Heart left ventricle (tissue), 16 donors: ENCODE measurements around the gene MYLK2. TPM values are rescaled to one million over a fixed set of nuclear protein-coding genes. Genes with fewer than 3 reads are reported as not detected.

Experiments
- ATAC-seq, 4 donors: fragments of 200-7000 bp; cut with Tn5 transposase; one replicate each; pipeline ENCODE4 v1.9.1; 2020 to 2022; ENCODE audit warnings: moderate library complexity in 4 of 4, mild to moderate bottlenecking in 3 of 4, moderate number of reproducible peaks in 1 of 4
- DNase-seq, 5 donors: peaks; one replicate each; pipeline ENCODE4 v3.0.0-alpha.2; 2020
- H3K27ac ChIP-seq, 12 donors: fragments of 200-600 bp; sonication (generic) in 4 of 12; one replicate each; pipeline versions ENCODE4 v1.5.0 to v1.8.0; 2016 to 2022; ENCODE audit warnings: mild to moderate bottlenecking in 2 of 12
- H3K27me3 ChIP-seq, 9 donors: fragments of 200-600 bp; sonication (generic) in 2 of 9; one replicate each; pipeline versions ENCODE4 v1.5.1 to v1.8.0; 2016 to 2022; ENCODE audit warnings: mild to moderate bottlenecking in 3 of 9
- H3K36me3 ChIP-seq, 9 donors: fragments of 200-600 bp; sonication (generic) in 2 of 9; one replicate each; pipeline versions ENCODE4 v1.5.0 to v1.8.0; 2018 to 2022; ENCODE audit warnings: mild to moderate bottlenecking in 2 of 9
- H3K4me1 ChIP-seq, 12 donors: fragments of 200-600 bp; sonication (generic) in 4 of 12; one replicate each; pipeline versions ENCODE4 v1.5.0 to v1.8.0; 2016 to 2022; ENCODE audit warnings: mild to moderate bottlenecking in 3 of 12
- H3K4me3 ChIP-seq, 12 donors: fragments of 200-600 bp; sonication (generic) in 4 of 12; one replicate each; pipeline versions ENCODE4 v1.5.0 to v1.8.0; 2017 to 2022; ENCODE audit warnings: mild to moderate bottlenecking in 9 of 12, moderate library complexity in 4 of 12
- H3K9me3 ChIP-seq, 12 donors: fragments of 200-600 bp; sonication (generic) in 4 of 12; one replicate each; pipeline versions ENCODE4 v1.5.0 to v1.8.0; 2016 to 2022; ENCODE audit warnings: mild to moderate bottlenecking in 1 of 12
- CTCF ChIP-seq, 12 donors: fragments of 200-600 bp; sonication (generic) in 4 of 12; IDR thresholded peaks; one replicate each; pipeline versions ENCODE4 v1.5.0 to v1.8.0; 2018 to 2022; ENCODE audit warnings: antibody characterized with exemption in 12 of 12, mild to moderate bottlenecking in 5 of 12
- POLR2A ChIP-seq, 2 donors: fragments of 450-650 bp; IDR thresholded peaks; one replicate each; pipeline ENCODE4 v1.6.1; 2017; ENCODE audit warnings: antibody characterized with exemption in 2 of 2, mild to moderate bottlenecking in 2 of 2, moderate library complexity in 2 of 2
- WGBS, 4 donors: extraction: QIAGEN DNeasy Blood & Tissue Kit in 2 of 4; methylation state at CpG; one replicate each; pipeline versions ENCODE4 v1.1.5 to v1.1.7; 2013 to 2018; 5-methylcytosine and 5-hydroxymethylcytosine counted together
- intact Hi-C, 10 donors: fragments of 100-400 bp; cut with DNase I; formaldehyde crosslinking; loops; one replicate each; pipeline versions ENCODE4 v1.11.1 to v1.14.2; 2022
- polyA plus RNA-seq, 2 donors: library from polyadenylated mRNA; stranded (reverse); fragments of 200-250 nt; gene quantifications; one replicate each; pipeline ENCODE4 v1.2.3, GENCODE V29; 2013
- total RNA-seq, 9 donors: library from RNA; depleted of rRNA in 2 of 9; stranded (reverse); fragments of >200 nt in 2 of 9; fragmentation: NEBNext Ultra II Directional in 3 of 9; extraction: Animal tissue kit (Norgen Biotek cat#: 25700) in 3 of 9; gene quantifications; one replicate each; pipeline versions ENCODE4 v1.1.0 to v1.2.4, GENCODE V29; 2016 to 2023
- donor health status: ischemic (EF 13 %, LVEDD 7.1; RV severe dilation, severe dysfunction).
- donor health status: healthy with polysubstance abuse.
- donor health status: DM: no; HTN: yes; CAD: no.
- donor health status: DM: no; HTN: no; CAD: no.
- donor health status: ischemic (EF 25% LVEDD 6.9; RV normal size, moderate dysfunction).
- donor health status: ischemic (EF 25% LVEDD 5.7; RV mildly dilated, moderate dysfunction).
- donor health status: healthy.
- donor health status: DM: yes; HTN: yes; CAD: no.
- donor health status: ischemic (EF 35%, LVEDD 5.7; RV mildly dilated, moderate dysfunction).
- donor health status: nonischemic (EF 11% LVEDD 7.7; RV severe dilation, severe dysfunction).
- donor health status: DM: yes; HTN: yes; CAD: no.
- donor health status: PGD.
- donor health status: ischemic (EF 29% LVEDD 5.4; RV normal size, mild dysfunction).
- donor health status: nonischemic (EF 23%, LVEDD 6.1; RV moderate dilation, normal function).

The MYLK2 gene
- total and polyA plus RNA-seq, 11 donors: 0.10 to 0.76 (median 0.17) TPM; not detected in 1

DNA sequence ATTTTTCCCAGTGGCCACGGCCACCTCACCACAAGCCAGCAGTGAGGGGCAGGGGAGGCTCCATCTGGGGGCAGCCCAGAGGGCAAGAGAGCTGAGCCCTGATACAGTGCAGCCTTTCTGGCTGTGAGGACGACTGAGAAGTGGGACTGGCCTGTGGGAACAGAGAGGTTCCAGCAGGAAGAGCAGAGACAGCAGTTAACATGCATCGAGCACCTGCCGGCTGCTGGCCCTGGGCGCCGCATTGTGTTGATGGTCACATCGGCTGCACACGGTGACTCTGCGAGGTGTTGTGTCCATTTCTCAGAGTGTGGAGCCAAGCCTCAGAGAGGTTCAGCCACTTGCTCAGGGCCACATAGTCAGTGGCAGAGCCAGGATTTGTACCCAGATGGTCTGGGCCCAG lies 16.4 kb downstream of the MYLK2 start:
- Histone ChIP-seq H3K4me3 (no peak overlapping the region), H3K27me3 (no peaks in the 10 kb centered on the region), H3K36me3 (no peaks in the 10 kb centered on the region), H3K27ac (peak overlapping the region in 9 of 12 donors; percentile 6 to 89 (median 65)), H3K9me3 (no peaks in the 10 kb centered on the region), H3K4me1 (peaks cover 0 to 66% (median 27%) of the 10 kb centered on the region in 12 donors)
- ATAC-seq (no peak), DNase-seq (no peak)
- intact Hi-C loops: loop anchor here in 1 of 10 donors (10.0 kb wide), 1 partner anchor 619 kb away; no protein-coding TSS in a partner anchor
- 83 to 90% (median 84%) methylated on average over 9 of the region's 9 CpGs for WGBS, 4 donors
- no peak for TF ChIP-seq CTCF (IDR thresholded peaks at IDR 0.05)
- no peak for TF ChIP-seq POLR2A (IDR thresholded peaks at IDR 0.05)

- intact Hi-C loops: loop anchor here in 1 of 10 donors (10.0 kb wide), 1 partner anchor 619 kb away; no protein-coding TSS in a partner anchor
- H3K9me3 ChIP-seq: no peaks in the 10 kb centered on the region
- H3K4me3 ChIP-seq: no peak overlapping the region
- H3K27ac ChIP-seq: peak overlapping the region in 9 of 12 donors; percentile 6 to 89 (median 65)
- TF ChIP-seq CTCF (IDR thresholded peaks at IDR 0.05) (no peak), POLR2A (IDR thresholded peaks at IDR 0.05) (no peak)
- peaks cover 0 to 73% (median 32%) of the 10 kb centered on the region in 12 donors for H3K4me1 ChIP-seq
- ATAC-seq (peak; percentile 66 to 86 (median 85)), DNase-seq (peak; percentile 84 to 92 (median 89))
- H3K36me3 ChIP-seq: no peaks in the 10 kb centered on the region
- H3K27me3 ChIP-seq: no peaks in the 10 kb centered on the region
- 43 to 48% (median 46%) methylated on average over 14 of the region's 14 CpGs for WGBS, 4 donors
Observed at GRCh38 chr20:31835977-31836852, 17.1 kb downstream of the MYLK2 start.

DNA sequence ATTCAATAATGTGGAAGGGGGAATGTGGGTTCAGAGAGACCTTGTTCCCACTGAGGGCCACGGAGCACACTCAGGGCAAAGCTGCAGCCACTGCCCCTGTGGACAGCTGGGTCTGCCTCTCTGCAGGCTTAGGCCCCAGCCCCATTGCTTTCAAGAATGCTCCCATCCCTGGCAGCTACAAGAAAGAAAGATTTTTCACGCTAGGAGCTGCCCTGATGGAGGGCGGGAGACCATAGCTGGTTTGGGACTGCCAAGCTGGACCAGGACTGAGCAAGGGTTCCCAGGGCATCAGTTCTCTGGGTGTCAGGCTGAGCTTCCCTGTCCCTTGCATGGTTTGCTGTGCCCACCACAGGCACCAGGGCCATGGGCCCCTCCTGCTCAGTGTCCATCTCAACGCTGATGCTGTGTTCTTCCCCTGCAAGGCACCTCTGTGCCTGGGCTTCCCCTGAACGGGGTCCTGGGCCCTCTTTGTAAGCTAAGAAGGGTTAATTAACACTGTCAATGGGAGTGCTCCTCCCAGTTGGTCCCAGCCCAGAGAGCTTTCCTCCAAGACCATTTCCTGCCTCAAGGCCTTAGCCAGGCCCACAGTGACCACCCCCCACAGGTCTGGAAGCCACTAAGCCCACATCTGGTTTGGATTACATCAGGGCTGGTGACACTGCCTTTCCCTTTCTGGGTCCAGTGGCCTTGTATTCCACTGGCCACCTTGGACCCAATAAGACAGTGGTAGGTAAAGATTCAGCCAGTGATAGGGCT lies 17.9 kb downstream of the MYLK2 start:
- TF ChIP-seq POLR2A (IDR thresholded peaks at IDR 0.05) (no peak), CTCF (IDR thresholded peaks at IDR 0.05) (no peak)
- Histone ChIP-seq H3K4me3 (no peak overlapping the region), H3K36me3 (no peaks in the 10 kb centered on the region), H3K9me3 (no peaks in the 10 kb centered on the region), H3K27me3 (no peaks in the 10 kb centered on the region), H3K4me1 (peaks cover 0 to 81% (median 37%) of the 10 kb centered on the region in 12 donors), H3K27ac (peak overlapping the region in 8 of 12 donors; percentile 48 to 89 (median 70))
- DNase-seq (peak in 1 of 5 donors; percentile 56), ATAC-seq (peak in 2 of 4 donors; percentile 9 to 43)
- WGBS, 4 donors: 69 to 82% (median 74%) methylated on average over 2 to 5 of the region's 5 CpGs
- intact Hi-C loops: loop anchor here in 1 of 10 donors (10.0 kb wide), 1 partner anchor 618 kb away; no protein-coding TSS in a partner anchor
